HEK293T (cell line): ENCODE data around the gene CPA1.

ENCODE experiments used
- CTBP1 ChIP-seq: fragments of 450-650 bp; IDR thresholded peaks from 2 replicates; pipeline ENCODE4 v1.6.1; 2016; ENCODE audit warnings: borderline replicate concordance
- NFRKB ChIP-seq: fragments of 450-650 bp; IDR thresholded peaks from 2 replicates; pipeline ENCODE4 v1.6.1; 2016; ENCODE audit warnings: mild to moderate bottlenecking, moderate library complexity
- TARDBP ChIP-seq: fragments of 450-650 bp; IDR thresholded peaks from 2 replicates; pipeline ENCODE4 v1.6.1; 2016
- TF ChIP-seq, protein P1 (sequence below): fragments of 450-650 bp; IDR thresholded peaks from 2 replicates; pipeline ENCODE4 v1.6.1; 2016

DNA sequence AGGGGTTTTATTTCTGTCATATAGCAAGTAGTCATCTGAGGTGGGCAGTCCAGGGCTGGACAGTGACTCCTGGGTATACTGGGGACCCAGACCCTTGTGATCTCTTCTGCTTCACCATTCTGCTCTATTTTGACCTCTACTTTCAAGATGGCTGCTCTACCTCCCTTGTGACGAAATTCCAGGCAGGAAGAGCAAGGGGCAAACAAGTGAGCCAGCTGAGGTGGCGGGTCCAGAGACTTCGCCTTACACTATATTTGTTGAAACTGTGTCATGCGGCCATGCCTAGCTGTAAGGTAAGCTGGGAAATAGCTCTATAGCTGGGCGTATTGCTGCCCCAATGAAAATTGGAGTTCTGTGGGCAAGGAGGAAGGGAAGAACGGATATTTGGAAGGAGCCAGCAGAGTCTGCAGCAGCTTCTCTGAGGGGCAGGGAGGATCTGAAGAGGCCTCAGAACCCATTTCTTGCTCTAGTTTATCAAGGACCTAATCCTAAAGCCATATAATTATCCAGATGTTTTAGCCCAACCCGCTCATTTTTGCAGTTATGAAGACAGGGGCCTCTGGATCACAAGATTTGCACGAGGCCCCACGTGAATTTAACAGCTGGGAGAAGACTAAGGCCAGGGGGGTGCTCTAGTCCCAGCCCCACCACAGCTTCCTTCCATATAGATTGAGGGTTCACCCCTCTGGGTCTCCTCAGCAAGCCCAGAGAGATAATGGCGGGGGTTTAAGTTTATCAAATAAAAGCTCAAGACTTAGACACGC, 7.7 kb upstream of the CPA1 start:
- no peak for TF ChIP-seq NFRKB
- no peak for TF ChIP-seq TARDBP
- TF ChIP-seq CTBP1, result no peak
- TF ChIP-seq, protein P1, sequence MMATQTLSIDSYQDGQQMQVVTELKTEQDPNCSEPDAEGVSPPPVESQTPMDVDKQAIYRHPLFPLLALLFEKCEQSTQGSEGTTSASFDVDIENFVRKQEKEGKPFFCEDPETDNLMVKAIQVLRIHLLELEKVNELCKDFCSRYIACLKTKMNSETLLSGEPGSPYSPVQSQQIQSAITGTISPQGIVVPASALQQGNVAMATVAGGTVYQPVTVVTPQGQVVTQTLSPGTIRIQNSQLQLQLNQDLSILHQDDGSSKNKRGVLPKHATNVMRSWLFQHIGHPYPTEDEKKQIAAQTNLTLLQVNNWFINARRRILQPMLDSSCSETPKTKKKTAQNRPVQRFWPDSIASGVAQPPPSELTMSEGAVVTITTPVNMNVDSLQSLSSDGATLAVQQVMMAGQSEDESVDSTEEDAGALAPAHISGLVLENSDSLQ, result no peak
